ENCODE data around the gene CC2D1B.

Gene CC2D1B

GRCh38 chr1:52359676-52360594 lies 6.1 kb downstream of the CC2D1B start:
- no peak for TF ChIP-seq CTCF (IDR thresholded peaks at IDR 0.05; ENCODE audit: extremely low read depth, insufficient read depth, missing control alignments)
- no peak for DNase-seq (ENCODE audit: low spot score)
- in situ Hi-C loops (cut with MboI; ENCODE audit: low pct_unique_long_range_greater_than_20kb, low sequenced_read_pairs, unreplicated experiment), result no loop called here

- in situ Hi-C loops (cut with MboI; ENCODE audit: low pct_unique_long_range_greater_than_20kb, low sequenced_read_pairs, unreplicated experiment), result no loop called here
- TF ChIP-seq CTCF (IDR thresholded peaks at IDR 0.05; ENCODE audit: extremely low read depth, insufficient read depth, missing control alignments), result no peak
- DNase-seq (ENCODE audit: low spot score), result no peak
Measured at GRCh38 chr1:52358851-52359497, 7.0 kb downstream of the CC2D1B start.

- no peak for DNase-seq (ENCODE audit: low spot score)
- no peak for TF ChIP-seq CTCF (IDR thresholded peaks at IDR 0.05; ENCODE audit: extremely low read depth, insufficient read depth, missing control alignments)
- in situ Hi-C loops (cut with MboI; ENCODE audit: low pct_unique_long_range_greater_than_20kb, low sequenced_read_pairs, unreplicated experiment), result no loop called here
Measured at GRCh38 chr1:52357397-52357796, 8.6 kb downstream of the CC2D1B start.

- no peak for DNase-seq (ENCODE audit: low spot score)
- in situ Hi-C loops (cut with MboI; ENCODE audit: low pct_unique_long_range_greater_than_20kb, low sequenced_read_pairs, unreplicated experiment), result no loop called here
- no peak for TF ChIP-seq CTCF (IDR thresholded peaks at IDR 0.05; ENCODE audit: extremely low read depth, insufficient read depth, missing control alignments)
Measured at GRCh38 chr1:52356818-52357355, 9.1 kb downstream of the CC2D1B start.

GRCh38 chr1:52355847-52356505 lies 10.0 kb downstream of the CC2D1B start:
- in situ Hi-C loops (cut with MboI; ENCODE audit: low pct_unique_long_range_greater_than_20kb, low sequenced_read_pairs, unreplicated experiment), result no loop called here
- DNase-seq (ENCODE audit: low spot score), result no peak
- TF ChIP-seq CTCF (IDR thresholded peaks at IDR 0.05; ENCODE audit: extremely low read depth, insufficient read depth, missing control alignments), result no peak

GRCh38 chr1:52355436-52355835 lies 10.6 kb downstream of the CC2D1B start:
- DNase-seq (ENCODE audit: low spot score), result no peak
- no peak for TF ChIP-seq CTCF (IDR thresholded peaks at IDR 0.05; ENCODE audit: extremely low read depth, insufficient read depth, missing control alignments)
- in situ Hi-C loops (cut with MboI; ENCODE audit: low pct_unique_long_range_greater_than_20kb, low sequenced_read_pairs, unreplicated experiment), result no loop called here

All from GM13977 (cell line).